Body of pancreas (tissue), 4 donors: ENCODE results near the gene MTCH1.

ENCODE experiments used
- CTCF ChIP-seq, 7 experiments: fragments of 450-650 bp in 4 of 7; fragments of 200-600 bp in 3 of 7; sonication (generic) in 3 of 7; IDR thresholded peaks; one replicate each; pipeline ENCODE4 v1.5.1; 2016 to 2019; ENCODE audit warnings: antibody characterized with exemption in 7 of 7
- POLR2A ChIP-seq, 3 donors: fragments of 450-650 bp; IDR thresholded peaks; one replicate each; pipeline ENCODE4 v1.6.1; 2016; ENCODE audit warnings: antibody characterized with exemption in 3 of 3, mild to moderate bottlenecking in 2 of 3

- TF ChIP-seq CTCF (IDR thresholded peaks at IDR 0.05) = no peak
- TF ChIP-seq POLR2A (IDR thresholded peaks at IDR 0.05) = no peak
Measured at GRCh38 chr6:36968266-36968977, 17.6 kb downstream of the MTCH1 start.
